Panc1 (cell line): Measurements from ENCODE around the gene CHL1. TPM values are rescaled to one million over a fixed set of nuclear protein-coding genes. Genes with fewer than 3 reads are reported as not detected.

Experiments used
- ATAC-seq: fragments of 200-7000 bp; cut with Tn5 transposase; 2 replicates; pipeline ENCODE4 v1.9.1; 2020; ENCODE audit warnings: mild to moderate bottlenecking, moderate library complexity
- BruUV-seq: library from RNA; stranded (reverse); fragments of 400-500 nt; replicated peaks from 2 replicates; lab custom pipeline; 2021; lab: Mats Ljungman, UMichigan
- CTCF ChIA-PET: fragments of 300-600 bp; sonication (Branson Sonifier 250); formaldehyde crosslinking; loops from one replicate; lab custom pipeline; 2022; ENCODE audit warnings: antibody characterized with exemption; lab: Charles Lee
- POLR2A ChIA-PET: fragments of 300-600 bp; sonication (Branson Sonifier 250); formaldehyde crosslinking; loops from one replicate; lab custom pipeline; 2022; ENCODE audit warnings: antibody characterized with exemption; lab: Charles Lee
- DNase-seq: peaks from one replicate; pipeline ENCODE4 v3.0.0-alpha.2; 2010; ENCODE audit warnings: low read depth, low spot score
- H3K27ac ChIP-seq: 2 replicates; pipeline ENCODE4 v1.5.1; 2011; ENCODE audit warnings: mild to moderate bottlenecking, low read length, inconsistent platforms
- H3K27me3 ChIP-seq: fragments of 200-500 bp; sonication (Bioruptor generic); 2 replicates; pipeline ENCODE4 v1.6.0; 2014; ENCODE audit warnings: low read length, inconsistent platforms; ENCODE audit not compliant: control insufficient read depth, insufficient read depth
- H3K36me3 ChIP-seq: fragments of 200-500 bp; sonication (Bioruptor generic); 2 replicates; pipeline ENCODE4 v1.5.1; 2014; ENCODE audit warnings: inconsistent platforms, mild to moderate bottlenecking, low read length, moderate library complexity; ENCODE audit not compliant: control insufficient read depth, insufficient read depth
- H3K4me1 ChIP-seq: 2 replicates; pipeline ENCODE4 v1.5.1; 2011; ENCODE audit warnings: inconsistent platforms, mild to moderate bottlenecking, low read length, moderate library complexity; ENCODE audit not compliant: control insufficient read depth, insufficient read depth
- H3K4me3 ChIP-seq, 2 experiments: 2 replicates each; pipeline ENCODE4 v1.5.1; 2011 to 2012; ENCODE audit warnings: low read depth in 2 of 2, low read length in 2 of 2, mild to moderate bottlenecking in 2 of 2, inconsistent platforms in 1 of 2, moderate library complexity in 1 of 2
- H3K9me3 ChIP-seq: fragments of 200-500 bp; sonication (Bioruptor generic); 2 replicates; pipeline ENCODE4 v1.5.1; 2014; ENCODE audit warnings: low read depth, mild to moderate bottlenecking, inconsistent platforms, low read length, moderate library complexity; ENCODE audit not compliant: control insufficient read depth, insufficient read depth
- POLR2AphosphoS5 ChIP-seq: IDR thresholded peaks from 2 replicates; pipeline ENCODE4 v1.6.1; 2012; ENCODE audit warnings: mild to moderate bottlenecking, low read depth, low read length, moderate library complexity
- SIN3A ChIP-seq: IDR thresholded peaks from 2 replicates; pipeline ENCODE4 v1.6.1; 2012; ENCODE audit warnings: low read depth, mild to moderate bottlenecking, low read length, moderate library complexity, borderline replicate concordance; ENCODE audit not compliant: insufficient read depth
- TCF7L2 ChIP-seq: IDR thresholded peaks from 2 replicates; pipeline ENCODE4 v1.6.1; 2011; ENCODE audit warnings: mild to moderate bottlenecking, low read depth, low read length, inconsistent platforms
- in situ Hi-C: cut with HindIII; loops from 2 replicates; pipeline ENCODE4 v1.10.0; 2016; ENCODE audit warnings: low sequenced_read_pairs, low pct_unique_long_range_greater_than_20kb
- intact Hi-C: fragments of 100-400 bp; cut with micrococcal nuclease; formaldehyde crosslinking; loops from one replicate; pipeline ENCODE4 v1.10.0; 2022; ENCODE audit not compliant: unreplicated experiment
- total RNA-seq: library from RNA; stranded (reverse); gene quantifications from one replicate; pipeline ENCODE4 v1.2.1, GENCODE V29; 2021; ENCODE audit not compliant: unreplicated experiment
- TF ChIP-seq, protein P1 (sequence below): fragments of 450-650 bp; IDR thresholded peaks from 2 replicates; pipeline ENCODE4 v1.5.1; 2017; ENCODE audit warnings: mild to moderate bottlenecking
- TF ChIP-seq, protein P2 (sequence below), 2 experiments: IDR thresholded peaks; 2 replicates each; pipeline ENCODE4 v1.6.1; 2011 to 2012; ENCODE audit warnings: low read depth in 2 of 2, control low read depth in 1 of 2, low read length in 1 of 2, mild to moderate bottlenecking in 1 of 2, moderate library complexity in 1 of 2; ENCODE audit not compliant: insufficient read depth in 1 of 2

CHL1 gene
- total RNA-seq, 1 experiment from 2014 or later, result not detected

DNA sequence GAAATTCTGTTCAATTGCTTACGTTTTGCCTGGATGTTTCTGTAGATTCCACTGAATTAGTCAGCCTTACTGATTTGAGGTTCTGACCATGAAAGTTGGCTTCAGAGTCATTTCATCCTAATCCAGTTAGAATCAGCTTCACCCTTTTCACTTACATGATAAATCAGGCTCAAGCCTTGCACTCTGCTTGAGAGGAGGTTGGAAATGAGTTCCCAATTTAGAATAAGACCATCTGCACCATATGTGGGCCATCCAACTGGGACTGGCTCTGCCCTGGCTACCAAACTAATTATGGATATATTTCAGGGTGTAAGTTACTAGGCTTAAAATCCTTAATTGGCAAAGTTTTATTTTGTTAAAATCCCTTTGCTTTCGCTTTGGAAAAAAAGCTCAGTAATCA lies 255.7 kb downstream of the CHL1 start:
- no peaks in the 10 kb centered on the region for H3K4me1 ChIP-seq
- H3K27me3 ChIP-seq, result no peaks in the 10 kb centered on the region
- no peaks in the 10 kb centered on the region for H3K36me3 ChIP-seq
- intact Hi-C loops (no loop called here), in situ Hi-C loops (no loop called here)
- ChIA-PET CTCF (no interaction called here), POLR2A (no interaction called here)
- no peak for TF ChIP-seq POLR2AphosphoS5
- TF ChIP-seq, protein P1, sequence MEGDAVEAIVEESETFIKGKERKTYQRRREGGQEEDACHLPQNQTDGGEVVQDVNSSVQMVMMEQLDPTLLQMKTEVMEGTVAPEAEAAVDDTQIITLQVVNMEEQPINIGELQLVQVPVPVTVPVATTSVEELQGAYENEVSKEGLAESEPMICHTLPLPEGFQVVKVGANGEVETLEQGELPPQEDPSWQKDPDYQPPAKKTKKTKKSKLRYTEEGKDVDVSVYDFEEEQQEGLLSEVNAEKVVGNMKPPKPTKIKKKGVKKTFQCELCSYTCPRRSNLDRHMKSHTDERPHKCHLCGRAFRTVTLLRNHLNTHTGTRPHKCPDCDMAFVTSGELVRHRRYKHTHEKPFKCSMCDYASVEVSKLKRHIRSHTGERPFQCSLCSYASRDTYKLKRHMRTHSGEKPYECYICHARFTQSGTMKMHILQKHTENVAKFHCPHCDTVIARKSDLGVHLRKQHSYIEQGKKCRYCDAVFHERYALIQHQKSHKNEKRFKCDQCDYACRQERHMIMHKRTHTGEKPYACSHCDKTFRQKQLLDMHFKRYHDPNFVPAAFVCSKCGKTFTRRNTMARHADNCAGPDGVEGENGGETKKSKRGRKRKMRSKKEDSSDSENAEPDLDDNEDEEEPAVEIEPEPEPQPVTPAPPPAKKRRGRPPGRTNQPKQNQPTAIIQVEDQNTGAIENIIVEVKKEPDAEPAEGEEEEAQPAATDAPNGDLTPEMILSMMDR, result no peak
- TF ChIP-seq TCF7L2, result no peak
- TF ChIP-seq, protein P2, sequence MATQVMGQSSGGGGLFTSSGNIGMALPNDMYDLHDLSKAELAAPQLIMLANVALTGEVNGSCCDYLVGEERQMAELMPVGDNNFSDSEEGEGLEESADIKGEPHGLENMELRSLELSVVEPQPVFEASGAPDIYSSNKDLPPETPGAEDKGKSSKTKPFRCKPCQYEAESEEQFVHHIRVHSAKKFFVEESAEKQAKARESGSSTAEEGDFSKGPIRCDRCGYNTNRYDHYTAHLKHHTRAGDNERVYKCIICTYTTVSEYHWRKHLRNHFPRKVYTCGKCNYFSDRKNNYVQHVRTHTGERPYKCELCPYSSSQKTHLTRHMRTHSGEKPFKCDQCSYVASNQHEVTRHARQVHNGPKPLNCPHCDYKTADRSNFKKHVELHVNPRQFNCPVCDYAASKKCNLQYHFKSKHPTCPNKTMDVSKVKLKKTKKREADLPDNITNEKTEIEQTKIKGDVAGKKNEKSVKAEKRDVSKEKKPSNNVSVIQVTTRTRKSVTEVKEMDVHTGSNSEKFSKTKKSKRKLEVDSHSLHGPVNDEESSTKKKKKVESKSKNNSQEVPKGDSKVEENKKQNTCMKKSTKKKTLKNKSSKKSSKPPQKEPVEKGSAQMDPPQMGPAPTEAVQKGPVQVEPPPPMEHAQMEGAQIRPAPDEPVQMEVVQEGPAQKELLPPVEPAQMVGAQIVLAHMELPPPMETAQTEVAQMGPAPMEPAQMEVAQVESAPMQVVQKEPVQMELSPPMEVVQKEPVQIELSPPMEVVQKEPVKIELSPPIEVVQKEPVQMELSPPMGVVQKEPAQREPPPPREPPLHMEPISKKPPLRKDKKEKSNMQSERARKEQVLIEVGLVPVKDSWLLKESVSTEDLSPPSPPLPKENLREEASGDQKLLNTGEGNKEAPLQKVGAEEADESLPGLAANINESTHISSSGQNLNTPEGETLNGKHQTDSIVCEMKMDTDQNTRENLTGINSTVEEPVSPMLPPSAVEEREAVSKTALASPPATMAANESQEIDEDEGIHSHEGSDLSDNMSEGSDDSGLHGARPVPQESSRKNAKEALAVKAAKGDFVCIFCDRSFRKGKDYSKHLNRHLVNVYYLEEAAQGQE (IDR thresholded peaks at IDR 0.05; ENCODE audit: insufficient read depth in 1 of 2, low read depth in 2 of 2, low read length in 1 of 2), result no peak
- TF ChIP-seq SIN3A, result no peak
- DNase-seq, result no peak
- no peak overlapping the region for H3K4me3 ChIP-seq
- no peaks in the 10 kb centered on the region for H3K9me3 ChIP-seq
- no peak for ATAC-seq
- no TSS peak for BruUV-seq
- H3K27ac ChIP-seq, result no peak overlapping the region

DNA sequence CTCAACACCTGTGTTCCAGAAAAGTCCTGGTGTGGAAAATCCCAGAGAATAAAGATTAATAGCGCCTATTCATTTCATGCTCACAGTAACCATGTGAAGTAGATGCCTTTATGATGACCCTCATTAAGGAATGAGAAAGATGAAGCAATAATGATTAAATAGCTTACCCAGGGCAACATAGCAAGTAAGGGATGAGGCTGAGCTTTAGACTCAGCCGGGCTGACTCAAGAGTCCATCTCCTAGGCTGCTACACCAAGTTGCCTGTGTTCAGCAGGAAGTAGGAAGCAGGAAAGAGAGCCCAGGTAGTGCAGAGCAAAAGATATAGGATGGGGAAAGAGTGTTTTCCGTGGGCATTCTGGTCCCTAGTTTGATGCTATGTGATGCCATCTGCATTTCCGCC lies 256.5 kb downstream of the CHL1 start:
- CTCF ChIA-PET, result no interaction called here
- Histone ChIP-seq H3K9me3 (no peaks in the 10 kb centered on the region), H3K4me1 (no peaks in the 10 kb centered on the region), H3K27ac (no peak overlapping the region), H3K27me3 (no peaks in the 10 kb centered on the region), H3K4me3 (no peak overlapping the region), H3K36me3 (no peaks in the 10 kb centered on the region)
- intact Hi-C loops (no loop called here), in situ Hi-C loops (no loop called here)
- DNase-seq (no peak), ATAC-seq (no peak)
- BruUV-seq, result no TSS peak
- TF ChIP-seq POLR2AphosphoS5 (no peak), TCF7L2 (no peak), SIN3A (no peak)
- TF ChIP-seq, protein P1, result no peak
- TF ChIP-seq, protein P2 (IDR thresholded peaks at IDR 0.05; ENCODE audit: insufficient read depth in 1 of 2, low read depth in 2 of 2, low read length in 1 of 2), result no peak
- POLR2A ChIA-PET, result no interaction called here
